NCI-H345 treated with DMSO at 0.1 percent for 48 hours (cell line): ENCODE results near the gene PHF21B.

Experiments
- DNase-seq: peaks from one replicate; lab custom pipeline; 2025; ENCODE audit not compliant: unreplicated experiment; lab: John Stamatoyannopoulos, UW

The PHF21B gene

GRCh38 chr22:44990810-44991209 is 19.0 kb downstream of the PHF21B start:
- no peak for DNase-seq

GRCh38 chr22:44990328-44990727 is 19.5 kb downstream of the PHF21B start:
- DNase-seq = no peak

- no peak for DNase-seq
These were observed 21.1 kb downstream of the PHF21B start for GRCh38 chr22:44988671-44989070.

GRCh38 chr22:44986926-44987325 is 22.9 kb downstream of the PHF21B start:
- DNase-seq = no peak

GRCh38 chr22:44985906-44986527 is 23.8 kb downstream of the PHF21B start:
- no peak for DNase-seq

GRCh38 chr22:44983878-44984482 is 25.8 kb downstream of the PHF21B start:
- no peak for DNase-seq

GRCh38 chr22:44982445-44982844 is 27.4 kb downstream of the PHF21B start:
- no peak for DNase-seq

GRCh38 chr22:44981857-44982256 is 27.9 kb downstream of the PHF21B start:
- DNase-seq = no peak

GRCh38 chr22:44979154-44979553 is 30.7 kb downstream of the PHF21B start:
- no peak for DNase-seq

- no peak for DNase-seq
These were observed 34.2 kb downstream of the PHF21B start for GRCh38 chr22:44975427-44976262.

GRCh38 chr22:44974454-44974853 is 35.4 kb downstream of the PHF21B start:
- peak; percentile 60 for DNase-seq

- no peak for DNase-seq
These were observed 36.0 kb downstream of the PHF21B start for GRCh38 chr22:44973829-44974228.

GRCh38 chr22:44972363-44973083 is 37.3 kb downstream of the PHF21B start:
- DNase-seq = no peak

- no peak for DNase-seq
These were observed 38.0 kb downstream of the PHF21B start for GRCh38 chr22:44971651-44972362.

GRCh38 chr22:44970291-44970690 is 39.5 kb downstream of the PHF21B start:
- DNase-seq = no peak

GRCh38 chr22:44969817-44970216 is 40.0 kb downstream of the PHF21B start:
- DNase-seq = no peak

- DNase-seq = no peak
These were observed 41.1 kb downstream of the PHF21B start for GRCh38 chr22:44968736-44969135.

GRCh38 chr22:44965171-44965570 is 44.6 kb downstream of the PHF21B start:
- DNase-seq = no peak

GRCh38 chr22:44964722-44965078 is 45.1 kb downstream of the PHF21B start:
- DNase-seq = no peak

GRCh38 chr22:44963832-44964721 is 45.7 kb downstream of the PHF21B start:
- DNase-seq = no peak
